AG04449 (cell line): ENCODE data around the gene RELL2.

Experiments
- CTCF ChIA-PET: fragments of 350-600 bp; formaldehyde crosslinking; extraction: SDS; loops from one replicate; lab custom pipeline; 2021; ENCODE audit warnings: antibody characterized with exemption; lab: Yijun Ruan, JAX
- POLR2A ChIA-PET: fragments of 400-600, 350-600 bp; formaldehyde crosslinking; extraction: SDS; loops from one replicate; lab custom pipeline; 2020; ENCODE audit warnings: antibody characterized with exemption, inconsistent platforms; lab: Yijun Ruan, JAX
- DNase-seq: peaks from one replicate; pipeline ENCODE4 v3.0.0-alpha.2; 2010; ENCODE audit warnings: low read depth, low spot score
- H3K4me3 ChIP-seq: 2 replicates; pipeline ENCODE4 v1.5.1; 2011; ENCODE audit warnings: low read depth, mild to moderate bottlenecking, control low read depth, low read length
- CTCF ChIP-seq: IDR thresholded peaks from one replicate; pipeline ENCODE4 v1.5.1; 2011; ENCODE audit warnings: mild to moderate bottlenecking, moderate library complexity, low read length, control low read depth, inconsistent platforms; ENCODE audit not compliant: insufficient read depth; ENCODE audit errors: missing control alignments

Gene RELL2

GRCh38 chr5:141672071-141672840 is 35.5 kb downstream of the RELL2 start:
- TF ChIP-seq CTCF: no peak
- no peak for DNase-seq
- ChIA-PET CTCF (interaction anchor here (1.3 to 12.8 kb wide), 6 partner anchors 8 to 343 kb away, joined by 4 to 132 read pairs (median 7); partner anchors contain the start of genes PCDH1 and PCDH12), POLR2A (no interaction called here)
- H3K4me3 ChIP-seq: no peak overlapping the region

- ChIA-PET POLR2A (no interaction called here), CTCF (interaction anchor here (1.3 to 1.5 kb wide), 3 partner anchors 8 to 342 kb away, joined by 4 to 8 read pairs (median 5); no protein-coding TSS in a partner anchor)
- no peak overlapping the region for H3K4me3 ChIP-seq
- no peak for TF ChIP-seq CTCF
- no peak for DNase-seq
Observed at GRCh38 chr5:141672841-141673813, 36.3 kb downstream of the RELL2 start.

- POLR2A ChIA-PET: no interaction called here
- CTCF ChIA-PET: no interaction called here
- DNase-seq: no peak
- no peak overlapping the region for H3K4me3 ChIP-seq
- TF ChIP-seq CTCF: no peak
Observed at GRCh38 chr5:141674747-141675146, 38.0 kb downstream of the RELL2 start.

GRCh38 chr5:141675672-141676071 is 38.9 kb downstream of the RELL2 start:
- no peak overlapping the region for H3K4me3 ChIP-seq
- ChIA-PET CTCF (interaction anchor here (1.3 to 1.8 kb wide), 3 partner anchors 8 to 285 kb away, joined by 3 to 16 read pairs (median 5); no protein-coding TSS in a partner anchor), POLR2A (interaction anchor here (1.0 kb wide), 1 partner anchor 22 kb away, joined by 3 read pairs; no protein-coding TSS in a partner anchor)
- DNase-seq: no peak
- TF ChIP-seq CTCF: no peak

GRCh38 chr5:141677415-141677814 is 40.6 kb downstream of the RELL2 start:
- no peak for TF ChIP-seq CTCF
- ChIA-PET CTCF (interaction anchor here (1.8 to 1.9 kb wide), 2 partner anchors 12 to 15 kb away, joined by 10 to 16 read pairs; no protein-coding TSS in a partner anchor), POLR2A (no interaction called here)
- no peak for DNase-seq
- H3K4me3 ChIP-seq: no peak overlapping the region
